Thymus (tissue), 11 donors: ENCODE results near the gene ZMAT5. TPM values are rescaled to one million over a fixed set of nuclear protein-coding genes. Genes with fewer than 3 reads are reported as not detected.

Experiments
- DNase-seq, 9 donors: peaks; one replicate each; pipeline ENCODE4 v3.0.0-alpha.2; 2013; ENCODE audit warnings: low spot score in 9 of 9, low read depth in 6 of 9, missing footprints in 1 of 9
- H3K27ac ChIP-seq, 2 donors: one replicate each; pipeline ENCODE4 v1.5.1; 2013; ENCODE audit warnings: control low read depth in 1 of 2, low read depth in 1 of 2, low read length in 1 of 2, mild to moderate bottlenecking in 1 of 2, moderate library complexity in 1 of 2
- H3K27me3 ChIP-seq, 2 donors: one replicate each; pipeline ENCODE4 v1.5.1; 2013; ENCODE audit warnings: low read length in 1 of 2; ENCODE audit not compliant: control insufficient read depth in 2 of 2, insufficient read depth in 1 of 2
- H3K36me3 ChIP-seq, 2 donors: one replicate each; pipeline ENCODE4 v1.5.1; 2013; ENCODE audit warnings: low read length in 1 of 2, mild to moderate bottlenecking in 1 of 2, moderate library complexity in 1 of 2; ENCODE audit not compliant: control insufficient read depth in 2 of 2, insufficient read depth in 2 of 2
- H3K4me1 ChIP-seq, 2 donors: one replicate each; pipeline ENCODE4 v1.5.1; 2013; ENCODE audit warnings: low read length in 2 of 2; ENCODE audit not compliant: control insufficient read depth in 2 of 2, insufficient read depth in 2 of 2
- H3K4me3 ChIP-seq, 2 donors: one replicate each; pipeline ENCODE4 v1.5.1; 2013; ENCODE audit warnings: low read length in 2 of 2, control low read depth in 1 of 2, mild to moderate bottlenecking in 1 of 2
- H3K9me3 ChIP-seq, 2 donors: one replicate each; pipeline ENCODE4 v1.5.1; 2013; ENCODE audit warnings: low read length in 1 of 2, mild to moderate bottlenecking in 1 of 2; ENCODE audit not compliant: control insufficient read depth in 2 of 2, insufficient read depth in 1 of 2
- WGBS: extraction: QIAGEN DNeasy Blood & Tissue Kit; methylation state at CpG from one replicate; pipeline ENCODE4 v1.1.7; 2013; 5-methylcytosine and 5-hydroxymethylcytosine counted together
- polyA plus RNA-seq: library from polyadenylated mRNA; stranded (reverse); fragments of 200-250 nt; gene quantifications from one replicate; pipeline ENCODE4 v1.2.3, GENCODE V29; 2013
- total RNA-seq: library from RNA; stranded (reverse); fragments of 120-200 nt; gene quantifications from one replicate; pipeline ENCODE4 v1.2.4, GENCODE V29; 2013
- donor health status: healthy.

The ZMAT5 gene
- total and polyA plus RNA-seq, 2 donors = 21.8 to 31.1 TPM

- 98% methylated on average over 2 of the region's 2 CpGs for WGBS
- H3K27ac ChIP-seq = peak overlapping the region in 1 of 2 donors; percentile 78
- DNase-seq = no peak
- H3K27me3 ChIP-seq = no peaks in the 10 kb centered on the region
- H3K4me3 ChIP-seq = no peak overlapping the region
- H3K9me3 ChIP-seq = no peaks in the 10 kb centered on the region
- H3K36me3 ChIP-seq = peaks cover 27 to 45% of the 10 kb centered on the region in 2 donors
- H3K4me1 ChIP-seq = peaks cover 9 to 22% of the 10 kb centered on the region in 2 donors
These were observed 24.9 kb downstream of the ZMAT5 start for GRCh38 chr22:29741926-29742325.

- H3K36me3 ChIP-seq = peaks cover 24 to 40% of the 10 kb centered on the region in 2 donors
These were observed 26.6 kb downstream of the ZMAT5 start for GRCh38 chr22:29740216-29740615.

GRCh38 chr22:29739346-29739875 lies 27.4 kb downstream of the ZMAT5 start:
- WGBS = 96% methylated on average over 17 of the region's 17 CpGs
- H3K9me3 ChIP-seq = no peaks in the 10 kb centered on the region
- no peaks in the 10 kb centered on the region for H3K27me3 ChIP-seq
- DNase-seq = no peak
- H3K4me3 ChIP-seq = no peak overlapping the region
- no peak overlapping the region for H3K27ac ChIP-seq
- H3K36me3 ChIP-seq = peaks cover 24 to 45% of the 10 kb centered on the region in 2 donors
- peaks cover 9 to 20% of the 10 kb centered on the region in 2 donors for H3K4me1 ChIP-seq

More at GRCh38 chr22:29740216-29740615, 26.6 kb downstream of the ZMAT5 start:
- no peak for DNase-seq
- Histone ChIP-seq H3K27ac (no peak overlapping the region), H3K4me1 (peaks cover 9 to 20% of the 10 kb centered on the region in 2 donors), H3K4me3 (no peak overlapping the region), H3K27me3 (no peaks in the 10 kb centered on the region), H3K9me3 (no peaks in the 10 kb centered on the region)
- WGBS = over 99% methylated on average over 5 of the region's 5 CpGs

GRCh38 chr22:29738118-29738815 lies 28.5 kb downstream of the ZMAT5 start:
- 97% methylated on average over 15 of the region's 15 CpGs for WGBS
- Histone ChIP-seq H3K4me3 (no peak overlapping the region), H3K27ac (no peak overlapping the region), H3K27me3 (no peaks in the 10 kb centered on the region), H3K9me3 (no peaks in the 10 kb centered on the region), H3K4me1 (peaks cover 9 to 22% of the 10 kb centered on the region in 2 donors), H3K36me3 (peaks cover 24 to 49% of the 10 kb centered on the region in 2 donors)
- no peak for DNase-seq

GRCh38 chr22:29737251-29738117 lies 29.3 kb downstream of the ZMAT5 start:
- no peak overlapping the region for H3K4me3 ChIP-seq
- H3K27ac ChIP-seq = no peak overlapping the region
- H3K4me1 ChIP-seq = peaks cover 7 to 15% of the 10 kb centered on the region in 2 donors
- H3K36me3 ChIP-seq = peaks cover 24 to 54% of the 10 kb centered on the region in 2 donors
- no peaks in the 10 kb centered on the region for H3K9me3 ChIP-seq
- DNase-seq = no peak
- 96% methylated on average over 22 of the region's 22 CpGs for WGBS
- no peaks in the 10 kb centered on the region for H3K27me3 ChIP-seq

GRCh38 chr22:29735416-29735815 lies 31.4 kb downstream of the ZMAT5 start:
- no peak overlapping the region for H3K4me3 ChIP-seq
- H3K27ac ChIP-seq = no peak overlapping the region
- peaks cover 0 to 2% of the 10 kb centered on the region in 2 donors for H3K4me1 ChIP-seq
- no peaks in the 10 kb centered on the region for H3K9me3 ChIP-seq
- WGBS = 90% methylated on average over 1 of the region's 1 CpG
- peaks cover 16 to 52% of the 10 kb centered on the region in 2 donors for H3K36me3 ChIP-seq
- H3K27me3 ChIP-seq = no peaks in the 10 kb centered on the region
- no peak for DNase-seq

- H3K36me3 ChIP-seq = peaks cover 12 to 52% of the 10 kb centered on the region in 2 donors
- no peak for DNase-seq
These were observed 32.0 kb downstream of the ZMAT5 start for GRCh38 chr22:29734838-29735237.

GRCh38 chr22:29734406-29734805 lies 32.4 kb downstream of the ZMAT5 start:
- WGBS = 94% methylated on average over 8 of the region's 8 CpGs
- peaks cover 8 to 49% of the 10 kb centered on the region in 2 donors for H3K36me3 ChIP-seq
- no peaks in the 10 kb centered on the region for H3K27me3 ChIP-seq

More at GRCh38 chr22:29734838-29735237, 32.0 kb downstream of the ZMAT5 start:
- H3K4me3 ChIP-seq = no peak overlapping the region
- H3K27me3 ChIP-seq = no peaks in the 10 kb centered on the region
- peaks cover 0 to 2% of the 10 kb centered on the region in 2 donors for H3K4me1 ChIP-seq
- WGBS = 96% methylated on average over 9 of the region's 9 CpGs
- H3K27ac ChIP-seq = no peak overlapping the region
- no peaks in the 10 kb centered on the region for H3K9me3 ChIP-seq

More at GRCh38 chr22:29734406-29734805, 32.4 kb downstream of the ZMAT5 start:
- DNase-seq = no peak
- H3K27ac ChIP-seq = no peak overlapping the region
- H3K4me3 ChIP-seq = no peak overlapping the region
- H3K9me3 ChIP-seq = no peaks in the 10 kb centered on the region
- peaks cover 0 to 2% of the 10 kb centered on the region in 2 donors for H3K4me1 ChIP-seq
